ENCODE results near the gene SUCLG2. TPM values are rescaled to one million over a fixed set of nuclear protein-coding genes. Genes with fewer than 3 reads are reported as not detected.

The SUCLG2 gene
- total RNA-seq, 4 donors from 2014 or later, result 54.4 to 81.4 (median 59.6) TPM

DNA sequence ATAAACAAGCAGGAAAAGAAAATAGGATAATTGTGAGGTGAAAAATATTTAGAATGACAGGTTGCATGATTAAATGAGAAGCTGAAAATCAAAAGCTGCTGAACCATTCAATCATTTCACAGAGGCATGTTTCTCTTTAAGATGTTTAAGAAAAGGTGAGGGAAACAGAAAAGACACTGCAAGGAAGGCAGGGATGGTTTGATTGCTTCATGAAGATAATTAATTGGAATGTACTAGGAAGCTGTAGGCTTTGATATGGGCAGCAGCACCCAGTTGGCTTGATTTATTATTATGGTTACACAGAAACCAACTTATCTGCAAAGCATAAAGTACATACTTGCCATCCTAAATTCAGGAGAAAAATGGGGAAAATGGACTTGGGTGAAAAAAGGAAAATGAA is 234.6 kb downstream of the SUCLG2 start:
- TF ChIP-seq, protein P1, sequence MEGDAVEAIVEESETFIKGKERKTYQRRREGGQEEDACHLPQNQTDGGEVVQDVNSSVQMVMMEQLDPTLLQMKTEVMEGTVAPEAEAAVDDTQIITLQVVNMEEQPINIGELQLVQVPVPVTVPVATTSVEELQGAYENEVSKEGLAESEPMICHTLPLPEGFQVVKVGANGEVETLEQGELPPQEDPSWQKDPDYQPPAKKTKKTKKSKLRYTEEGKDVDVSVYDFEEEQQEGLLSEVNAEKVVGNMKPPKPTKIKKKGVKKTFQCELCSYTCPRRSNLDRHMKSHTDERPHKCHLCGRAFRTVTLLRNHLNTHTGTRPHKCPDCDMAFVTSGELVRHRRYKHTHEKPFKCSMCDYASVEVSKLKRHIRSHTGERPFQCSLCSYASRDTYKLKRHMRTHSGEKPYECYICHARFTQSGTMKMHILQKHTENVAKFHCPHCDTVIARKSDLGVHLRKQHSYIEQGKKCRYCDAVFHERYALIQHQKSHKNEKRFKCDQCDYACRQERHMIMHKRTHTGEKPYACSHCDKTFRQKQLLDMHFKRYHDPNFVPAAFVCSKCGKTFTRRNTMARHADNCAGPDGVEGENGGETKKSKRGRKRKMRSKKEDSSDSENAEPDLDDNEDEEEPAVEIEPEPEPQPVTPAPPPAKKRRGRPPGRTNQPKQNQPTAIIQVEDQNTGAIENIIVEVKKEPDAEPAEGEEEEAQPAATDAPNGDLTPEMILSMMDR (IDR thresholded peaks at IDR 0.05; ENCODE audit: low read depth), result no peak

DNA sequence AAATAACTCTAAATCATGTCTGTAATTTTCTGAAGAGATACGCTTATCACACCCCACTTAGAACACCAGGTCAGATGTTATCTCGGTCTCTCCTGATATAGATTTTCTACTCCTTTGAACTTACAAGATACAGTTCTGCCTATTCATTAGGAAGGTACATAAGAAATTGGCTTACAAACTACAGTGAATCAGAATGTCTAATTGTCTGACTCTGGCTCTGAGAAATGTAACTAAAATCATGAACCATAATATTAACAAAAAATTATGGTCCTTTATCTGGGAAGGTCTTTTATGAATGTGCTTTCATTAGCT is 235.2 kb downstream of the SUCLG2 start:
- TF ChIP-seq, protein P1 (IDR thresholded peaks at IDR 0.05; ENCODE audit: low read depth), result no peak

DNA sequence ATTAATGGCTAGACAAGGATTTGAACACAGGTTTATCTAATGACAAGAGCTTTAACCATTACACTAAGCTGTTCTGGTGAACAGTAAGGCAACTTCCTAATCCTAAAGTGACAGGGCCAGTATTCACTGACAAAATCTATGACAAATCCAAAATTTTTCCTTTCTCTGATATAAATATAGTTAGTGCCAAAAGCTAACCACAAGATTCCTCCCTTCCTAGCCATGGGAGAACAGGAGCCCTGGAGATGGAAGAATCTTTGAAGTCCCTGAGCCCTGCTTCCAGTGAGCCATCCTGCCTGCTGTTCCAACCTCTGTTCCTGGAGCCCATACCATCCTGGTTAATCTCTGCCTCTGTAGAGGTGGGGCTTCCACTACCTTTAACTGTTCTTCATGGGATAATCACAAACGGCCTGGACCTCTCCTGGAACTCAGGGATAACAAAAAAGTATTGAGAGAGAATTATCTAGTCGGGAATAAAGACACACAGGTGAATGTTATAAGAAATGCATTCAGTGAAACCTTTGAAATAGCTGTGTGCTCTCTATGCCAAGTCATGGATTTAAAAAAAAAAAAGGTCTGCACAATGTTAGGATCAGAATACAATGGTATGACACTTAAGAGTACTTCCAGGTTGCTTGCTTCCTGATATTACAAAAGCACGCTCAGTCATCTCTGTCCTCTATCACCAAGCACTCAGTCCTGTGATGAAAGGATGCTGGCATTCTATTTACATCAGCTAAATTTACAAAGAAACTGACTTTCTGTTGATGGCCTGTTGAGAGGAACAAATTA is 235.8 kb downstream of the SUCLG2 start:
- TF ChIP-seq, protein P1 (IDR thresholded peaks at IDR 0.05; ENCODE audit: low read depth), result no peak

DNA sequence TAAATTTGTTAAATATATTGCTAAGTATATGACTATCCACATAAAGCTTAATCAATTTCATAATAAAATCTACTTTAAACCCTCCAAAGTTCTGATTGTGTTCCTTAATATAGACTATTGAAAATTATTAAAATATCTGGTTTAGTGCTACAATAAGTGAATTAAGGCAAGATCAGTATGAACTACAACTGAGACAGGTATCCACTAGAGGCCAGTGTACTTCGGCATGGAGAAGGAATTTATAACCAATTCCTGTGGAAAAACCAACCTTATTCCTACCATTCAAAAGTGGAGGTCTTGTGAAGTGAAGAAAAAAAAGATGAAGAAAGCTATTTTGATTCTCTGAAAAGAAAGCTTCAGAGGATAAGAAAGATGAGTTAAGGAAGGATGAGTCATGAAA is 237.7 kb downstream of the SUCLG2 start:
- TF ChIP-seq, protein P1 (IDR thresholded peaks at IDR 0.05; ENCODE audit: low read depth), result no peak

DNA sequence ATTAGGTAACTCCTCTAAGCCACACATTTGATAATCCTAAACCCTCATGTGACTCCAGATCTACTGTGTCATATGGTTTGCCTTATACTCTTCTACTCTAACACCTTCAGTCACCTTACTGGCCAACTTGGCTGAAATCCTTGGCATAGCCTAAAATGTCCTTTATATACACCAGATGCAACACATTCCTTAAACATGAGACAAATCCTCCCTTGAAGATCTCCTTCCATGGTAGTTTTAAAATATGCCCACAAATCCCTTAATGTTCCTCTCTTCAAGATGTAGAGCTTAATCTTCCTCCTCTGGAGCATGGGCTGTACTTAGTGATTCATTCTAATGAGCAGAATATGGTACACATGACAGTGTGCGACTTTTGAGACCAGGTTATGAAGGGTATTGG is 238.9 kb downstream of the SUCLG2 start:
- TF ChIP-seq, protein P1 (IDR thresholded peaks at IDR 0.05; ENCODE audit: low read depth), result no peak

GRCh38 chr3:67414740-67415139 is 239.7 kb downstream of the SUCLG2 start:
- TF ChIP-seq, protein P1 (IDR thresholded peaks at IDR 0.05; ENCODE audit: low read depth), result no peak

- TF ChIP-seq, protein P1 (IDR thresholded peaks at IDR 0.05; ENCODE audit: low read depth), result no peak
Measured at GRCh38 chr3:67405193-67405592, 249.2 kb downstream of the SUCLG2 start.
